ES-I3 (cell line): ENCODE measurements around the gene OPHN1.
A peak's percentile ranks its signal among the peaks of the same experiment; 100 is the strongest.

Source experiments
- H3K36me3 ChIP-seq: 2 replicates; pipeline ENCODE4 v1.6.1; 2013; ENCODE audit warnings: mild to moderate bottlenecking, low read length, control low read depth, moderate library complexity; ENCODE audit not compliant: insufficient read depth
- H3K4me1 ChIP-seq: 2 replicates; pipeline ENCODE4 v1.6.1; 2013; ENCODE audit warnings: mild to moderate bottlenecking, control low read depth, low read length; ENCODE audit not compliant: insufficient read depth
- H3K9ac ChIP-seq: 2 replicates; pipeline ENCODE4 v1.6.1; 2013; ENCODE audit warnings: low read depth, mild to moderate bottlenecking, low read length, moderate library complexity
- H3K9me3 ChIP-seq: 2 replicates; pipeline ENCODE4 v1.6.1; 2013; ENCODE audit warnings: mild to moderate bottlenecking, low read length, moderate library complexity; ENCODE audit not compliant: control insufficient read depth, insufficient read depth

The OPHN1 gene

GRCh38 chrX:68439341-68439740 is 6.0 kb upstream of the OPHN1 start:
- Histone ChIP-seq H3K9ac (no peak overlapping the region), H3K9me3 (no peaks in the 10 kb centered on the region), H3K4me1 (peaks cover 4% of the 10 kb centered on the region; the same call in 1 of the 2 replicates), H3K36me3 (no peaks in the 10 kb centered on the region)

GRCh38 chrX:68438575-68438974 is 5.3 kb upstream of the OPHN1 start:
- H3K9ac ChIP-seq: no peak overlapping the region
- no peaks in the 10 kb centered on the region for H3K9me3 ChIP-seq
- no peaks in the 10 kb centered on the region for H3K36me3 ChIP-seq
- peaks cover 4% of the 10 kb centered on the region; the same call in 1 of the 2 replicates for H3K4me1 ChIP-seq

GRCh38 chrX:68433981-68434299 is 645 bp upstream of the OPHN1 start:
- Histone ChIP-seq H3K9ac (peak overlapping the region; percentile 81), H3K36me3 (no peaks in the 10 kb centered on the region), H3K4me1 (peaks cover 10% of the 10 kb centered on the region; the same call in 1 of the 2 replicates), H3K9me3 (no peaks in the 10 kb centered on the region)

DNA sequence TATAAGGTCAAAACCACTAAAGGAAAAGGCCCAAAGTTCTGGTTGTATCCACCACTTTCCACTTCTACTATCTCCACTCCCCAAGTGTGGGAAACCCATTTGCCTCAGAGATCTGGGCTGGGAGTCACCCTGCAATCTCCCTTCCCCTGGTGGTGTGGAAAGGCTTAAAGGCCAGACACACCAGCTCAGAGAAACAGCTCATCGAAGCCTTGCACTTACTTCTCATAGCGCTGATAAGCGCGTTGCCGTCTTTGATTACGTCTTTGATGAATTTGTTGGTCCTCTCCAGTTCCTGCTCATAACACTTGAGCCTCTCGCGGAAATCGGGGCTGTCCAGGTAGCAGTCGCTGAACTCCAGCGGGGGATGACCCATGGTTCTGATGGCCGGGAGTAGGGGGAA is 647 bp downstream of the OPHN1 start:
- no peaks in the 10 kb centered on the region for H3K36me3 ChIP-seq
- no peaks in the 10 kb centered on the region for H3K9me3 ChIP-seq
- peak overlapping the region; percentile 81 for H3K9ac ChIP-seq
- 0 out of 2 replicates have a peak, but pooled peaks cover 6% of the 10 kb centered on the region for H3K4me1 ChIP-seq

GRCh38 chrX:68431836-68432235 is 1.5 kb downstream of the OPHN1 start:
- H3K36me3 ChIP-seq: no peaks in the 10 kb centered on the region
- H3K4me1 ChIP-seq: 0 out of 2 replicates have a peak, but pooled peaks cover 6% of the 10 kb centered on the region
- no peaks in the 10 kb centered on the region for H3K9me3 ChIP-seq
- H3K9ac ChIP-seq: peak overlapping the region; percentile 81; the same call in 1 of the 2 replicates

GRCh38 chrX:68429216-68429615 is 4.1 kb downstream of the OPHN1 start:
- Histone ChIP-seq H3K9me3 (no peaks in the 10 kb centered on the region), H3K36me3 (no peaks in the 10 kb centered on the region), H3K9ac (no peak overlapping the region), H3K4me1 (0 out of 2 replicates have a peak, but pooled peaks cover 6% of the 10 kb centered on the region)

DNA sequence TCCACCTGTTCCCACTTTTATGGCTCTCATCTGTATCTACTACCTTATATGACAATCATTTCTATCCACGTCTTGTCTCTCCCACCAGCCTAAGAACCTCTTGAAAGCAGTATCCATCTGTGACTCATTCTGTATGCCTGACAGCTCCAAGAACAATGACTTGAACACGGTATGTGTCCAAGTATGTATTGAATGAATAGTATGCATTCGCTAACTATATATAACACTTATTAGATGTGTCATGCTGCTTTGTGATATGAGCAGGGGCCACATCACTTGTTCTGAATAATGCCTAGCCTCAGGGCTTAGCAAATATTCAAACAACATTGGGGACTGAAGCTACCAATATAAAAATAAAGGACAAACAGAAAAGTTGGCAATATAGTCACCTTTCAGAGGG is 4.9 kb downstream of the OPHN1 start:
- Histone ChIP-seq H3K36me3 (no peaks in the 10 kb centered on the region), H3K4me1 (0 out of 2 replicates have a peak, but pooled peaks cover 6% of the 10 kb centered on the region), H3K9me3 (no peaks in the 10 kb centered on the region), H3K9ac (no peak overlapping the region)

DNA sequence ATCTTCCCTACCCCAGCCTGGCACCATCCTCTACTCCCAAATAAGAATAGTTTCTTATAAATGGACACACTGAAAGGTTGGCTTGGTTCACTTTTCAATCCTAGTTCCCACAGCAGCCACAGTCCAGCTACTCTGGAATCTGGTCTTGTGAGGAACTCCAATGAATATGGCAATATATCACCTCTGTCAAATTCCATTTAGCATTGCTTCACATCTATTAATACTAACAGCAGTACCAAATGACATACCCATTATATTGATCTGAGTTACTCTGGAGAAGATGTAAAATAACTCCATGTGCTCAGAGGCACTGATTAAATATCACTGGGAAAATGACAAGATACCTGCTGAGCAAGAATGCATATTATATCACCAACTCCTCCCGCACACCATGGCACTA is 8.6 kb downstream of the OPHN1 start:
- Histone ChIP-seq H3K36me3 (no peaks in the 10 kb centered on the region), H3K4me1 (no peaks in the 10 kb centered on the region; the same call in 1 of the 2 replicates), H3K9ac (no peak overlapping the region), H3K9me3 (no peaks in the 10 kb centered on the region)

DNA sequence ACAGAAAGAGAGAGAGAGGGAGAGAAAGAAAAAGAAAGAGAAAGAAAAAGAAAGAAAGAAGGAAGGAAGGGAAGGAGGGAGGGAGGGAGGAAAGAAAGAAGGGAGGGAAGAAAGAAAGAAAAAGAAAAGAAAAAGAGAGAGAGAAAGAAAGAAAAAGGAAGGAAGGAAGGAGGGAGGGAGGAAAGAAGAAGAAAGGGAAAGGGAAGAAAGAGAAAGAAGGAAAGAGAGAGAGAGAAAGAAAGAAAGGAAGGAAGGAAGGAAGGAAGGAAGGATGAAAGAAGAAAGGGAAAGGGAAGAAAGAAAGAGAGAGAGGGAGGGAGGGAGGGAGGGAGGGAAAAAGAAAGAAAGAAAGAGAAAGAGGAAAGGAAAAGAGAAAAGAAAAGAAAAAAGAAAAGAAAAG is 10.8 kb downstream of the OPHN1 start:
- H3K9me3 ChIP-seq: no peaks in the 10 kb centered on the region
- no peaks in the 10 kb centered on the region; the same call in 1 of the 2 replicates for H3K4me1 ChIP-seq
- H3K9ac ChIP-seq: no peak overlapping the region
- no peaks in the 10 kb centered on the region for H3K36me3 ChIP-seq

DNA sequence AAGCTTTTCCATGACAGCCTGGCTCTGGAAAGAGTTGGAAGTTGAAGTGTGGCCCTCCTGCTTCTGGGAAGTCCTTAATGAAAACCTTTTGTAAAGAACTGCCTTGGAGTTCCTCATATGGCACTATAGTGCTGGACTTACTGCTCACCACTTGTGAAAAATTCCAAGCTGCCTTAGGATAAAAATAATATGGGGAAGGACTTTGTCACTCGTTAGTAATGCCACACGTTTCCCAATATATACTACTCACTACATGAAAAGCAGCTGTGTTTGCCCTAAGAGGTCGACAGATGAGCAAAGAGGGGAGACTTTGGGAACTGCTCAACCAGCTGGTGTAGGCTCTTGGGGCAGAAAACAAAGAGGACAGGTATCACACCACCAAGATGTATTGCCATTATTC is 11.7 kb downstream of the OPHN1 start:
- H3K4me1 ChIP-seq: no peaks in the 10 kb centered on the region; the same call in 1 of the 2 replicates
- H3K9me3 ChIP-seq: no peaks in the 10 kb centered on the region
- H3K9ac ChIP-seq: no peak overlapping the region
- H3K36me3 ChIP-seq: no peaks in the 10 kb centered on the region

DNA sequence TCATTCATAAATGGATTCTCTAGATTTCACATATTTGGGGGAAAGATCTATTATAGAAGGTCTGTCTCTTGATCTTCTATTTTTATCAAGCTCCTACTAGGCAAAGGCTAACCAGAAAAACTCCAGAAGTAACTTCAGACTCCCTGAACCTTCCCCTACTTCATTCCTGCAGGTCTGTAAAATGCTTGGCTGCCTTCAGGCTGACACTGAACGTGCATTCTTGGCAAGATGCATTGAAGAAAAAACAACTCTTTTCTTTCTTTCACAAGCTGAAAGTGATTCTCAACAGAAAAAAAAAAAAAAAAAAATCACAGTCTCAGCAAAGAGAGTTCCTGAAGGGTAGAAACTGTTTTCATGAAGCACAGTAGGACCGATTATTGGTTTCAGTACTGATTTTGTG is 12.7 kb downstream of the OPHN1 start:
- H3K36me3 ChIP-seq: no peaks in the 10 kb centered on the region
- H3K4me1 ChIP-seq: no peaks in the 10 kb centered on the region; the same call in 1 of the 2 replicates

DNA sequence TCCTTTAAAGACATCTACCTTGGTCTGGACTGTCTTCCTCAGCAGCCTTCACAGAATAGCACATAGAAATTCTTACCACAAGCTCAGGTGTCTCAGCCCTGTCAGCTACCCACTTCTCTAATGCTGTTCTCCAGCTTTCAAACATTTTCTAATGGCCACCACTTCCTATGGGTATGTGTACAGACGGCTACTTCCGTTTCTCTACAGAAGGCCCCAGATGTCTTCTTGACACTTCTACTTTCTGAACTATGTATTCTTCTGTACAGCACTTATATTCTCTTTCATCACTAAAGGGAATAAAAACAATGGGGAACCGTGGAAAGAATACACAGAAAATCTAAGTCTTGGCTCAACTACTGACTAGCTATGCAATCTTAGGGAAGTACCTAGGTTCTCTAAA is 13.3 kb downstream of the OPHN1 start:
- no peaks in the 10 kb centered on the region for H3K36me3 ChIP-seq
- no peaks in the 10 kb centered on the region for H3K9me3 ChIP-seq
- H3K9ac ChIP-seq: no peak overlapping the region
- no peaks in the 10 kb centered on the region; the same call in 1 of the 2 replicates for H3K4me1 ChIP-seq

More for the DNA sequence above, 12.7 kb downstream of the OPHN1 start:
- Histone ChIP-seq H3K9ac (no peak overlapping the region), H3K9me3 (no peaks in the 10 kb centered on the region)

DNA sequence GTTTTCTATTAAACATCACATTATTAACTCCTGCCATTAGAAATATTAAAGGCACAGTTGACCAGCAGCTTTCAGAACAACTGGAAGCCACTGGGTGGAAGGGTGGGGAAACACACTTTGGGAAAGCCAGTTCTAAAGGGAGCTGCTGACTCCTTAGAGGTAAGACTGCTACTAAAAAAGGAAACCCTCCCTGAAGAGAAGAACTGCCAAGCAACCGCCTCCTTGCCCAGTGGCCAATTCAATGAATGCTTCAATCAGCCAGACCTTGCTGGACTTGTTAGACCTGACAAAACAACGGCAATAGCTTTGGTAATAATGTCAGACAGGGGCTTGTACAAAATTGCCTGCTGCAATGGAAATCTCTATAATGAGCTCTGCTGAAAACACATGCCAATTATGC is 15.6 kb downstream of the OPHN1 start:
- no peaks in the 10 kb centered on the region for H3K9me3 ChIP-seq

DNA sequence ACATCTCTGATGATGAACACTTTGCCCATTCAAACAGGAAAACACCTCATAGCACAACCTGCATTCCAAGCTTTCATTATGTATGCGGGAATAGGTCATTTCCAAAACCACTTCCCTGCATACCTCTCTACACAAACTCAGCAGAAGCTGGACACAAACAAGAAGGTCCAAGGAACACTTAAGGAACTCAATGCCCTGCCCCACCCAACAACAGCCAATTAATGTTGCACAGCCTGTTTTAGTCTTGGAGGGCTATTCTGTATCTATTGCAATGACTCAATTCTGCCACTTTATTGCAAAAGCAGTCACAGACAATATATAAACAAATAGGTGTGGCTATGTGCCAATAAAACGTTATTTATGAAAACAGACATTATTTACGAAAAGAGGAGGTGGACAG is 16.7 kb downstream of the OPHN1 start:
- H3K9ac ChIP-seq: no peak overlapping the region
- H3K4me1 ChIP-seq: no peaks in the 10 kb centered on the region; the same call in 1 of the 2 replicates
- no peaks in the 10 kb centered on the region for H3K36me3 ChIP-seq
- no peaks in the 10 kb centered on the region for H3K9me3 ChIP-seq

More for the DNA sequence above, 15.6 kb downstream of the OPHN1 start:
- Histone ChIP-seq H3K36me3 (no peaks in the 10 kb centered on the region), H3K9ac (no peak overlapping the region), H3K4me1 (no peaks in the 10 kb centered on the region; the same call in 1 of the 2 replicates)

GRCh38 chrX:68415316-68415715 is 18.0 kb downstream of the OPHN1 start:
- no peak overlapping the region for H3K9ac ChIP-seq
- no peaks in the 10 kb centered on the region for H3K9me3 ChIP-seq
- no peaks in the 10 kb centered on the region for H3K36me3 ChIP-seq
- H3K4me1 ChIP-seq: no peaks in the 10 kb centered on the region

DNA sequence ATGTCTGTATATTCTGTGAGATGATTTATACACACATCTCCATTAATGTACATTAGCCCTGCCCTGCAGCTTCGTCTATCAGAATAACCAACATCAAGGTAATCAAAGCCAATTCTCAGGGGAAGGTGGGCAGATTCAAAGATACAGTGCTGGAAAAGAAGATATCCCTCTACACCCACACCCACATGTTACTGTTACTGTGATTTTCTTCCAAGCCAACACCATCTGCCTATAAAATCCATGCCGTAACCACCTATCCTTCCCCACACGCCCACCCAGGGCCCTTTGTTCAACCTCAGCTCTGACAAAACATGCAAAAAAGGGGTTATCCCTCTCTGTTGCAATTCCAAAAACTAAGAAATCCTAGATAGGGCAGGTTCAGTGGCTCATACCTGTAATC is 20.0 kb downstream of the OPHN1 start:
- Histone ChIP-seq H3K4me1 (no peaks in the 10 kb centered on the region), H3K9ac (no peak overlapping the region), H3K9me3 (no peaks in the 10 kb centered on the region), H3K36me3 (no peaks in the 10 kb centered on the region)
